A549 (cell line): ENCODE measurements around the gene DAB1. TPM values are rescaled to one million over a fixed set of nuclear protein-coding genes. Genes with fewer than 3 reads are reported as not detected.

Experiments used
- ATAC-seq, 2 experiments: fragments of 200-7000 bp in 1 of 2; fragments of >200 bp in 1 of 2; cut with Nextera tagmentation in 1 of 2; cut with Tn5 transposase in 1 of 2; 3 replicates each; pipeline versions ENCODE4 v1.8.0 to v1.9.1; 2018 to 2020; ENCODE audit warnings: mild to moderate bottlenecking in 1 of 2, moderate library complexity in 1 of 2
- CTCF ChIA-PET: fragments of 300-600 bp; sonication (Branson Sonifier 250); formaldehyde crosslinking; extraction: SDS; loops from one replicate; lab custom pipeline; 2021; ENCODE audit warnings: antibody characterized with exemption, inconsistent platforms; lab: Yijun Ruan, JAX
- POLR2A ChIA-PET: fragments of 350-600 bp; formaldehyde crosslinking; extraction: SDS; loops from one replicate; lab custom pipeline; 2021; ENCODE audit warnings: antibody characterized with exemption, inconsistent platforms; lab: Yijun Ruan, JAX
- DNase-seq, 2 experiments: peaks; one replicate each; pipeline versions ENCODE4 v3.0.0 to v3.0.0-alpha.2; 2011 to 2016; ENCODE audit warnings: low read depth in 1 of 2, low spot score in 1 of 2
- FAIRE-seq: peaks from 2 replicates; lab custom pipeline; 2011; peaks lifted over from hg19 to GRCh38; lab: Jason Lieb, UNC
- H3K27ac ChIP-seq, 2 experiments: fragments of >200 bp; sonication (Bioruptor Twin); formaldehyde crosslinking; 3 replicates each; pipeline ENCODE4 v1.5.1; 2016 to 2017
- H3K4me1 ChIP-seq: fragments of >200 bp; sonication (Bioruptor Twin); formaldehyde crosslinking; 3 replicates; pipeline ENCODE4 v1.6.1; 2016
- H3K4me2 ChIP-seq: fragments of >200 bp; sonication (Bioruptor Twin); formaldehyde crosslinking; 3 replicates; pipeline ENCODE4 v1.6.1; 2016
- H3K4me3 ChIP-seq: fragments of >200 bp; sonication (Bioruptor Twin); formaldehyde crosslinking; 3 replicates; pipeline ENCODE4 v1.5.1; 2016
- H3K9me3 ChIP-seq: fragments of >200 bp; sonication (Bioruptor Twin); formaldehyde crosslinking; 3 replicates; pipeline ENCODE4 v1.6.1; 2016
- BHLHE40 ChIP-seq: IDR thresholded peaks from 2 replicates; pipeline ENCODE4 v1.6.1; 2012; ENCODE audit warnings: low read depth, low read length, inconsistent platforms
- CBX2 ChIP-seq: fragments of 200-600 bp; sonication (generic); IDR thresholded peaks from 2 replicates; pipeline ENCODE4 v1.6.1; 2016; ENCODE audit warnings: low read depth, mild to moderate bottlenecking, borderline replicate concordance
- CEBPB ChIP-seq, 2 experiments: fragments of >200 bp in 1 of 2; sonication (Bioruptor Twin) in 1 of 2; formaldehyde crosslinking in 1 of 2; IDR thresholded peaks; 2 replicates each; pipeline ENCODE4 v1.6.1; 2012 to 2016
- EHF ChIP-seq: fragments of 250-450 bp; sonication (Bioruptor Pico); IDR thresholded peaks from 2 replicates; pipeline ENCODE4 v1.5.0; 2020; ENCODE audit warnings: mild to moderate bottlenecking
- FOSB ChIP-seq: fragments of 250-450 bp; sonication (Bioruptor Pico); IDR thresholded peaks from 2 replicates; pipeline ENCODE4 v1.5.0; 2020; ENCODE audit warnings: mild to moderate bottlenecking, moderate library complexity
- GATA3 ChIP-seq: IDR thresholded peaks from 2 replicates; pipeline ENCODE4 v1.6.1; 2012; ENCODE audit warnings: borderline replicate concordance
- HOXA7 ChIP-seq: fragments of 250-450 bp; sonication (Bioruptor Pico); IDR thresholded peaks from 2 replicates; pipeline ENCODE4 v1.5.0; 2020; ENCODE audit warnings: mild to moderate bottlenecking, moderate library complexity
- KDM5A ChIP-seq: fragments of 200-600 bp; sonication (generic); IDR thresholded peaks from 2 replicates; pipeline ENCODE4 v1.6.1; 2016; ENCODE audit warnings: antibody characterized with exemption, mild to moderate bottlenecking
- MAFK ChIP-seq: fragments of 450-650 bp; IDR thresholded peaks from 2 replicates; pipeline ENCODE4 v1.6.1; 2014; ENCODE audit not compliant: partially characterized antibody
- MAZ ChIP-seq: fragments of 150-350 bp; IDR thresholded peaks from 2 replicates; pipeline ENCODE4 v1.6.1; 2014; ENCODE audit warnings: antibody characterized with exemption, low read depth, low read length, borderline replicate concordance
- MYC ChIP-seq: IDR thresholded peaks from 2 replicates; pipeline ENCODE4 v1.6.1; 2012; ENCODE audit warnings: mild to moderate bottlenecking, inconsistent platforms, low read length, improper control_type of control experiment, borderline replicate concordance
- NFE2L2 ChIP-seq: fragments of 150-350 bp; conservative IDR thresholded peaks from 2 replicates; pipeline ENCODE4 v1.6.1; 2014; ENCODE audit warnings: low read length
- NR3C1 ChIP-seq: fragments of >200 bp; sonication (Bioruptor Twin); formaldehyde crosslinking; IDR thresholded peaks from 3 replicates; pipeline ENCODE4 v1.6.1; 2017
- RAD21 ChIP-seq, 2 experiments: fragments of >200 bp in 1 of 2; sonication (Bioruptor Twin) in 1 of 2; formaldehyde crosslinking in 1 of 2; IDR thresholded peaks in 1 of 2; conservative IDR thresholded peaks in 1 of 2; 2 replicates in 1 of 2; 3 replicates in 1 of 2; pipeline ENCODE4 v1.6.1; 2012 to 2018; ENCODE audit warnings: inconsistent platforms in 1 of 2
- SMC3 ChIP-seq: fragments of >200 bp; sonication (Bioruptor Twin); formaldehyde crosslinking; IDR thresholded peaks from 3 replicates; pipeline ENCODE4 v1.6.1; 2018; ENCODE audit warnings: inconsistent platforms
- TP53 ChIP-seq: fragments of 250-450 bp; sonication (Bioruptor Pico); IDR thresholded peaks from 2 replicates; pipeline ENCODE4 v1.5.0; 2021; ENCODE audit warnings: mild to moderate bottlenecking, moderate library complexity
- ZC3H11A ChIP-seq: fragments of 450-650 bp; IDR thresholded peaks from 2 replicates; pipeline ENCODE4 v1.6.1; 2014; ENCODE audit warnings: antibody characterized with exemption, mild to moderate bottlenecking
- WGBS: methylation state at CpG from one replicate; pipeline ENCODE4 v1.1.6; 2017; ENCODE audit errors: missing lambda C conversion rate; 5-methylcytosine and 5-hydroxymethylcytosine counted together
- polyA plus RNA-seq, 4 experiments: library from polyadenylated mRNA; depleted of rRNA in 3 of 4; stranded (reverse); fragments of >200 nt; fragmentation: RNase III in 1 of 4; extraction: RNeasy Plus Mini Kit Qiagen cat#74134 plus additional on column Dnase treatment in 1 of 4; gene quantifications; 2 replicates in 3 of 4; 3 replicates in 1 of 4; pipeline ENCODE4 v1.2.3, GENCODE V29; 2011 to 2017
- TF ChIP-seq, protein P1 (sequence below): fragments of 200-600 bp; sonication (generic); IDR thresholded peaks from 2 replicates; pipeline ENCODE4 v1.6.1; 2016; ENCODE audit warnings: antibody characterized with exemption, mild to moderate bottlenecking, moderate library complexity
- TF ChIP-seq, protein P2 (sequence below): fragments of >200 bp; sonication (Bioruptor Twin); formaldehyde crosslinking; IDR thresholded peaks from 3 replicates; pipeline ENCODE4 v1.5.1; 2016
- TF ChIP-seq, protein P3 (sequence below): fragments of >200 bp; sonication (Bioruptor Twin); formaldehyde crosslinking; IDR thresholded peaks from 2 replicates; pipeline ENCODE4 v1.6.1; 2016
- TF ChIP-seq, protein P4 (sequence below): fragments of 250-450 bp; sonication (Bioruptor Pico); IDR thresholded peaks from 2 replicates; pipeline ENCODE4 v1.5.0; 2021; ENCODE audit warnings: mild to moderate bottlenecking, moderate library complexity, borderline replicate concordance

DAB1 gene
- polyA plus RNA-seq, 2 of the 4 experiments (the other 2 are of a cell fraction) = not detected

DNA sequence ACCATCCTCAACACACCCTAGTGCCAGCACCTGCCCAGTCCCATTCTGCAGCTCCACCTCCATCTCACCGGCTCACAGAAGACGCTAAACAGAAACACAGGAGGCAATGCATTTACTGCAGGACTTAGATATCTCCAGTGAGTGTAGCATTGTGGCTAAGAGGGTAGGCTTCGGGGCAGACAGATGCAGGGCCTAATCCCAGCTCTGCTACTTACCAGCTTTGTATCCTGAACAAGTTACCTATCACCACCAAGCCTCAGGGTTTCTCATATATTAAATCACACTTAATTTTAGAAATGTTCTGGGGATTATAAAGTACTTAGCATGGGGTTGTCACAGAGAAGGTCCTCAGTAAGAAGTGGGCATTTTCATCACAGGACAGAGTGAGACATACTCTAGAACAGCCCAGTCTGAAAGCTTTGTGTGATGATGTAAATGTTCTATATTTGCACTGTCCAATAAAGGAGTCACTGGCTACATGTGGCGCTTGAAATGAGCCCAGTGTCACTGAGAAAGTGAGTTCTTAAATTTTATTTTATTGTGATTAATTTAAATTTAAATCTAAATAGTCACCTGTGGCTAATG lies 308.7 kb downstream of the DAB1 start:
- no peak for DNase-seq
- H3K4me3 ChIP-seq = no peak overlapping the region
- no peak for ATAC-seq
- ChIA-PET CTCF (no interaction called here), POLR2A (no interaction called here)
- no peaks in the 10 kb centered on the region for H3K4me1 ChIP-seq
- WGBS = 20% methylated on average over 4 of the region's 4 CpGs
- TF ChIP-seq, protein P1, sequence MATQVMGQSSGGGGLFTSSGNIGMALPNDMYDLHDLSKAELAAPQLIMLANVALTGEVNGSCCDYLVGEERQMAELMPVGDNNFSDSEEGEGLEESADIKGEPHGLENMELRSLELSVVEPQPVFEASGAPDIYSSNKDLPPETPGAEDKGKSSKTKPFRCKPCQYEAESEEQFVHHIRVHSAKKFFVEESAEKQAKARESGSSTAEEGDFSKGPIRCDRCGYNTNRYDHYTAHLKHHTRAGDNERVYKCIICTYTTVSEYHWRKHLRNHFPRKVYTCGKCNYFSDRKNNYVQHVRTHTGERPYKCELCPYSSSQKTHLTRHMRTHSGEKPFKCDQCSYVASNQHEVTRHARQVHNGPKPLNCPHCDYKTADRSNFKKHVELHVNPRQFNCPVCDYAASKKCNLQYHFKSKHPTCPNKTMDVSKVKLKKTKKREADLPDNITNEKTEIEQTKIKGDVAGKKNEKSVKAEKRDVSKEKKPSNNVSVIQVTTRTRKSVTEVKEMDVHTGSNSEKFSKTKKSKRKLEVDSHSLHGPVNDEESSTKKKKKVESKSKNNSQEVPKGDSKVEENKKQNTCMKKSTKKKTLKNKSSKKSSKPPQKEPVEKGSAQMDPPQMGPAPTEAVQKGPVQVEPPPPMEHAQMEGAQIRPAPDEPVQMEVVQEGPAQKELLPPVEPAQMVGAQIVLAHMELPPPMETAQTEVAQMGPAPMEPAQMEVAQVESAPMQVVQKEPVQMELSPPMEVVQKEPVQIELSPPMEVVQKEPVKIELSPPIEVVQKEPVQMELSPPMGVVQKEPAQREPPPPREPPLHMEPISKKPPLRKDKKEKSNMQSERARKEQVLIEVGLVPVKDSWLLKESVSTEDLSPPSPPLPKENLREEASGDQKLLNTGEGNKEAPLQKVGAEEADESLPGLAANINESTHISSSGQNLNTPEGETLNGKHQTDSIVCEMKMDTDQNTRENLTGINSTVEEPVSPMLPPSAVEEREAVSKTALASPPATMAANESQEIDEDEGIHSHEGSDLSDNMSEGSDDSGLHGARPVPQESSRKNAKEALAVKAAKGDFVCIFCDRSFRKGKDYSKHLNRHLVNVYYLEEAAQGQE = no peak
- no peak for TF ChIP-seq KDM5A
- TF ChIP-seq HOXA7 = no peak
- TF ChIP-seq, protein P2, sequence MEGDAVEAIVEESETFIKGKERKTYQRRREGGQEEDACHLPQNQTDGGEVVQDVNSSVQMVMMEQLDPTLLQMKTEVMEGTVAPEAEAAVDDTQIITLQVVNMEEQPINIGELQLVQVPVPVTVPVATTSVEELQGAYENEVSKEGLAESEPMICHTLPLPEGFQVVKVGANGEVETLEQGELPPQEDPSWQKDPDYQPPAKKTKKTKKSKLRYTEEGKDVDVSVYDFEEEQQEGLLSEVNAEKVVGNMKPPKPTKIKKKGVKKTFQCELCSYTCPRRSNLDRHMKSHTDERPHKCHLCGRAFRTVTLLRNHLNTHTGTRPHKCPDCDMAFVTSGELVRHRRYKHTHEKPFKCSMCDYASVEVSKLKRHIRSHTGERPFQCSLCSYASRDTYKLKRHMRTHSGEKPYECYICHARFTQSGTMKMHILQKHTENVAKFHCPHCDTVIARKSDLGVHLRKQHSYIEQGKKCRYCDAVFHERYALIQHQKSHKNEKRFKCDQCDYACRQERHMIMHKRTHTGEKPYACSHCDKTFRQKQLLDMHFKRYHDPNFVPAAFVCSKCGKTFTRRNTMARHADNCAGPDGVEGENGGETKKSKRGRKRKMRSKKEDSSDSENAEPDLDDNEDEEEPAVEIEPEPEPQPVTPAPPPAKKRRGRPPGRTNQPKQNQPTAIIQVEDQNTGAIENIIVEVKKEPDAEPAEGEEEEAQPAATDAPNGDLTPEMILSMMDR = no peak
- TF ChIP-seq CBX2 = no peak
- TF ChIP-seq TP53 (CRISPR knock-in tag) = no peak
- TF ChIP-seq MAZ = no peak
- no peak for TF ChIP-seq EHF (CRISPR knock-in tag)
- TF ChIP-seq CEBPB (IDR thresholded peaks at IDR 0.05) = no peak
- TF ChIP-seq MYC = no peak
- no peak for TF ChIP-seq NFE2L2
- TF ChIP-seq ZC3H11A = no peak
- TF ChIP-seq BHLHE40 = no peak
- no peak for TF ChIP-seq SMC3
- TF ChIP-seq RAD21 (conservative IDR thresholded peaks at IDR 0.05 in 1 of 2, IDR thresholded peaks at IDR 0.05 in 1 of 2) = no peak
- TF ChIP-seq MAFK = no peak
- TF ChIP-seq GATA3 = no peak
- H3K4me2 ChIP-seq = no peak overlapping the region
- no peaks in the 10 kb centered on the region for H3K9me3 ChIP-seq
- no peak for FAIRE-seq
- no peak overlapping the region for H3K27ac ChIP-seq

DNA sequence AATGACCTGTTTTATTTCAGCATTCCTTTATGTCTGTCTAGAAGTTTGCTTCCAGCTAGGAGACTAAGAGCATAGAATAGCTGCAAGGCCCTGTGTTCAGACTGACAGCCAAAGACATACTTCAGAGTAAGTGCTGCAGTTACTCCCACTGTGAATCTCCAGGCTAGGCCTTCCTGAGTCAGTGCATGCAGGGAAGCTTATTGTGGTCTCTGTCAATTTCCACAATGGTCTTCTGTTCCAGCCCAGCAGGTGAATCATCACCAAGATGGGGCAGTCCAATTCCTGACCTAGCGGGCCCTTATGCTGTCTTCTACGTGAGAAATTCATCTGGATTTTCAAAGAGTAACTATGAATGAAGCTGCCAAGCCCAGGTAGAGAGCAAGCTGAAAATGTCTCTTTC lies 311.7 kb downstream of the DAB1 start:
- DNase-seq = no peak
- TF ChIP-seq TP53 (CRISPR knock-in tag) = no peak
- no peaks in the 10 kb centered on the region for H3K4me1 ChIP-seq
- no peak overlapping the region for H3K27ac ChIP-seq
- H3K9me3 ChIP-seq = no peaks in the 10 kb centered on the region
- POLR2A ChIA-PET = no interaction called here
- H3K4me2 ChIP-seq = no peak overlapping the region
- CTCF ChIA-PET = no interaction called here
- 6% methylated on average over 2 of the region's 2 CpGs for WGBS
- ATAC-seq = no peak
- H3K4me3 ChIP-seq = no peak overlapping the region
- FAIRE-seq = no peak

DNA sequence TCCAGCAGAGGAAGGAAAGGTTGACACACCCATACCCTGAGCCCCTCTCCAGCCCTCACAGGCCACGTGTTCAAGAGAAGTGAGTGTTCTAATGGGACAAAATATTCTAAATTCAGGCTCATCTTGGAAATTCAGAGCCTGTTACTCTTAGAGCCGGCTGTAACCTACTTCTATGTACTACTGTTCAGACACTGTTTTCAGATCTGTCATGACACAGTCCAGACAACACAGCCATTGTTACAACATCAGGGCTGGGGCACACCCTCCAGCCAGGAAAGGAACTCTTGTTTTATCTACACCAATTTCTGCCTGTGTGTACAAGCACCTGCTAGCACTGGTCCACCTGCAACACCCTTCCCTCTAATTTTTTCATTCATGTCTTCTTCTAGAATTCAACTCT lies 312.7 kb downstream of the DAB1 start:
- no peak for FAIRE-seq
- H3K4me1 ChIP-seq = no peaks in the 10 kb centered on the region
- 15% methylated on average over 2 of the region's 2 CpGs for WGBS
- H3K4me2 ChIP-seq = no peak overlapping the region
- TF ChIP-seq GATA3 (no peak), FOSB (CRISPR knock-in tag) (no peak), NR3C1 (no peak)
- TF ChIP-seq, protein P3, sequence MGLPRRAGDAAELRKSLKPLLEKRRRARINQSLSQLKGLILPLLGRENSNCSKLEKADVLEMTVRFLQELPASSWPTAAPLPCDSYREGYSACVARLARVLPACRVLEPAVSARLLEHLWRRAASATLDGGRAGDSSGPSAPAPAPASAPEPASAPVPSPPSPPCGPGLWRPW = no peak
- TF ChIP-seq, protein P4, sequence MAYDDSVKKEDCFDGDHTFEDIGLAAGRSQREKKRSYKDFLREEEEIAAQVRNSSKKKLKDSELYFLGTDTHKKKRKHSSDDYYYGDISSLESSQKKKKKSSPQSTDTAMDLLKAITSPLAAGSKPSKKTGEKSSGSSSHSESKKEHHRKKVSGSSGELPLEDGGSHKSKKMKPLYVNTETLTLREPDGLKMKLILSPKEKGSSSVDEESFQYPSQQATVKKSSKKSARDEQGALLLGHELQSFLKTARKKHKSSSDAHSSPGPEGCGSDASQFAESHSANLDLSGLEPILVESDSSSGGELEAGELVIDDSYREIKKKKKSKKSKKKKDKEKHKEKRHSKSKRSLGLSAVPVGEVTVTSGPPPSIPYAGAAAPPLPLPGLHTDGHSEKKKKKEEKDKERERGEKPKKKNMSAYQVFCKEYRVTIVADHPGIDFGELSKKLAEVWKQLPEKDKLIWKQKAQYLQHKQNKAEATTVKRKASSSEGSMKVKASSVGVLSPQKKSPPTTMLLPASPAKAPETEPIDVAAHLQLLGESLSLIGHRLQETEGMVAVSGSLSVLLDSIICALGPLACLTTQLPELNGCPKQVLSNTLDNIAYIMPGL (CRISPR knock-in tag) = no peak
- TF ChIP-seq, all 56 proteins: peak for 0
- CTCF ChIA-PET = no interaction called here
- POLR2A ChIA-PET = no interaction called here
- H3K4me3 ChIP-seq = no peak overlapping the region
- DNase-seq (no peak), ATAC-seq (no peak)
- H3K27ac ChIP-seq = no peak overlapping the region
- no peaks in the 10 kb centered on the region for H3K9me3 ChIP-seq
